ENCODE measurements around the gene SLC26A2.

- TF ChIP-seq EZH2 (IDR thresholded peaks at IDR 0.05; ENCODE audit: borderline replicate concordance), result no peak
- TF ChIP-seq, protein P1, sequence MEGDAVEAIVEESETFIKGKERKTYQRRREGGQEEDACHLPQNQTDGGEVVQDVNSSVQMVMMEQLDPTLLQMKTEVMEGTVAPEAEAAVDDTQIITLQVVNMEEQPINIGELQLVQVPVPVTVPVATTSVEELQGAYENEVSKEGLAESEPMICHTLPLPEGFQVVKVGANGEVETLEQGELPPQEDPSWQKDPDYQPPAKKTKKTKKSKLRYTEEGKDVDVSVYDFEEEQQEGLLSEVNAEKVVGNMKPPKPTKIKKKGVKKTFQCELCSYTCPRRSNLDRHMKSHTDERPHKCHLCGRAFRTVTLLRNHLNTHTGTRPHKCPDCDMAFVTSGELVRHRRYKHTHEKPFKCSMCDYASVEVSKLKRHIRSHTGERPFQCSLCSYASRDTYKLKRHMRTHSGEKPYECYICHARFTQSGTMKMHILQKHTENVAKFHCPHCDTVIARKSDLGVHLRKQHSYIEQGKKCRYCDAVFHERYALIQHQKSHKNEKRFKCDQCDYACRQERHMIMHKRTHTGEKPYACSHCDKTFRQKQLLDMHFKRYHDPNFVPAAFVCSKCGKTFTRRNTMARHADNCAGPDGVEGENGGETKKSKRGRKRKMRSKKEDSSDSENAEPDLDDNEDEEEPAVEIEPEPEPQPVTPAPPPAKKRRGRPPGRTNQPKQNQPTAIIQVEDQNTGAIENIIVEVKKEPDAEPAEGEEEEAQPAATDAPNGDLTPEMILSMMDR (IDR thresholded peaks at IDR 0.05; ENCODE audit: poor library complexity), result no peak
- no peak for TF ChIP-seq EZH2phosphoT487 (IDR thresholded peaks at IDR 0.05; ENCODE audit: low read depth, severe bottlenecking, unreplicated experiment)
Observed at GRCh38 chr5:150022158-150022531, 61.6 kb downstream of the SLC26A2 start.
